Measurements from ENCODE around the gene PRM3.

DNA sequence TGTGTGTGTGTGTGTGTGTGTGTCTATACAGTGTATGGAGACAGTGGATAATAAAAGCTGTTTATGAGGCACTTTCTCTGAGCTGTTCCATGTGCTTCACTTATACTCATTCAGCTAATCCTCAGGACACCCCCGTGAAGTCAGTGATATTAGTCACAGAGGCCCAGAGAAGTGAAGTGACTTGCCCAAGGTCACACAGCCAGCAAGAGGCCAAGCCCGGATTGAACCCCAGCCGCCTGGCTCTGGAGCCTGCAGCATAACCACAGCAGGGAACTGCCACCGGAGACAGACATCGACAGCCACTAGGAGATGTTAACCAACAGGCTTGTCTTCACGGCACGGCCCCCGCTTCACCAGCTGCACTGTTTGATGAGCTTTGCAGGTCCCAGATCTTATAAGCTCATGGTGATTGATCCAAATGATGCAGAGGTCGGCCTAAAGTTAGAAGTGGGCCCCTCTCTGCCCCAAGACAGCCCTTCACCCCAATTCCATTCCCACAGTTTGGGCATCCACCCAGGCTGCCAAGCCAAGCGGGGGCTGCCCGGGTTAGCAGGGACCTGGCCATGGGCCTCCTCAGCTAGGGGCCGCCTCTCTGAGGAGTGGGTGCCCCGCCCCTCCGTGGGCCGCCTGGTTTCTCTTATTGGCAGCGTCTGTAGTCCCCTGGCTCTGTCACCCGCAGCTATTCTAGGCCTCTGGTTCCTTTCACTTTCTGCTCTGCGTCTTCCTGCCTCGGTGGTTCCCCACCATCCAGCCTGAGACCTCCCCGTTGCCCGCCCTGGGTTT lies 48.3 kb downstream of the PRM3 start:
- TF ChIP-seq HDAC2 (IDR thresholded peaks at IDR 0.05; ENCODE audit: borderline replicate concordance in 1 of 2, low read depth in 2 of 2, low read length in 2 of 2) (no peak), POLR2A (IDR thresholded peaks at IDR 0.05; ENCODE audit: control extremely low read depth in 1 of 2, low read depth in 2 of 2, low read length in 2 of 2) (no peak), EZH2 (IDR thresholded peaks at IDR 0.05; ENCODE audit: low read depth, low read length, severe bottlenecking) (no peak), EGR1 (IDR thresholded peaks at IDR 0.05; ENCODE audit: borderline replicate concordance, low read depth, low read length) (no peak), KDM5A (IDR thresholded peaks at IDR 0.05; ENCODE audit: low read length) (no peak), GABPA (IDR thresholded peaks at IDR 0.05; ENCODE audit: borderline replicate concordance, insufficient read depth, low read length) (no peak), RFX5 (IDR thresholded peaks at IDR 0.05; ENCODE audit: borderline replicate concordance, low read depth, low read length) (no peak), JUN (IDR thresholded peaks at IDR 0.05; ENCODE audit: low read depth, low read length) (no peak), FOSL1 (IDR thresholded peaks at IDR 0.05; ENCODE audit: insufficient read depth, low read depth, low read length) (no peak)
- TF ChIP-seq, protein P1, sequence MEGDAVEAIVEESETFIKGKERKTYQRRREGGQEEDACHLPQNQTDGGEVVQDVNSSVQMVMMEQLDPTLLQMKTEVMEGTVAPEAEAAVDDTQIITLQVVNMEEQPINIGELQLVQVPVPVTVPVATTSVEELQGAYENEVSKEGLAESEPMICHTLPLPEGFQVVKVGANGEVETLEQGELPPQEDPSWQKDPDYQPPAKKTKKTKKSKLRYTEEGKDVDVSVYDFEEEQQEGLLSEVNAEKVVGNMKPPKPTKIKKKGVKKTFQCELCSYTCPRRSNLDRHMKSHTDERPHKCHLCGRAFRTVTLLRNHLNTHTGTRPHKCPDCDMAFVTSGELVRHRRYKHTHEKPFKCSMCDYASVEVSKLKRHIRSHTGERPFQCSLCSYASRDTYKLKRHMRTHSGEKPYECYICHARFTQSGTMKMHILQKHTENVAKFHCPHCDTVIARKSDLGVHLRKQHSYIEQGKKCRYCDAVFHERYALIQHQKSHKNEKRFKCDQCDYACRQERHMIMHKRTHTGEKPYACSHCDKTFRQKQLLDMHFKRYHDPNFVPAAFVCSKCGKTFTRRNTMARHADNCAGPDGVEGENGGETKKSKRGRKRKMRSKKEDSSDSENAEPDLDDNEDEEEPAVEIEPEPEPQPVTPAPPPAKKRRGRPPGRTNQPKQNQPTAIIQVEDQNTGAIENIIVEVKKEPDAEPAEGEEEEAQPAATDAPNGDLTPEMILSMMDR (IDR thresholded peaks at IDR 0.05; ENCODE audit: control extremely low read depth in 1 of 3, insufficient read depth in 1 of 3, low read depth in 1 of 3, low read length in 3 of 3), result no peak
- TF ChIP-seq, protein P2, sequence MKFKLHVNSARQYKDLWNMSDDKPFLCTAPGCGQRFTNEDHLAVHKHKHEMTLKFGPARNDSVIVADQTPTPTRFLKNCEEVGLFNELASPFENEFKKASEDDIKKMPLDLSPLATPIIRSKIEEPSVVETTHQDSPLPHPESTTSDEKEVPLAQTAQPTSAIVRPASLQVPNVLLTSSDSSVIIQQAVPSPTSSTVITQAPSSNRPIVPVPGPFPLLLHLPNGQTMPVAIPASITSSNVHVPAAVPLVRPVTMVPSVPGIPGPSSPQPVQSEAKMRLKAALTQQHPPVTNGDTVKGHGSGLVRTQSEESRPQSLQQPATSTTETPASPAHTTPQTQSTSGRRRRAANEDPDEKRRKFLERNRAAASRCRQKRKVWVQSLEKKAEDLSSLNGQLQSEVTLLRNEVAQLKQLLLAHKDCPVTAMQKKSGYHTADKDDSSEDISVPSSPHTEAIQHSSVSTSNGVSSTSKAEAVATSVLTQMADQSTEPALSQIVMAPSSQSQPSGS (IDR thresholded peaks at IDR 0.05; ENCODE audit: low read length), result no peak
- TF ChIP-seq, protein P3, sequence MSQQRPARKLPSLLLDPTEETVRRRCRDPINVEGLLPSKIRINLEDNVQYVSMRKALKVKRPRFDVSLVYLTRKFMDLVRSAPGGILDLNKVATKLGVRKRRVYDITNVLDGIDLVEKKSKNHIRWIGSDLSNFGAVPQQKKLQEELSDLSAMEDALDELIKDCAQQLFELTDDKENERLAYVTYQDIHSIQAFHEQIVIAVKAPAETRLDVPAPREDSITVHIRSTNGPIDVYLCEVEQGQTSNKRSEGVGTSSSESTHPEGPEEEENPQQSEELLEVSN (IDR thresholded peaks at IDR 0.05), result no peak
